ENCODE results near the gene FZD4.

GRCh38 chr11:86951706-86952105 lies 3.5 kb downstream of the FZD4 start:
- TF ChIP-seq CTCF (IDR thresholded peaks at IDR 0.05) (no peak), POLR2A (IDR thresholded peaks at IDR 0.05) (no peak)

Data from testis (tissue), 2 donors.